GM12891 (cell line): ENCODE measurements around the gene APBA2.
"Not testable (repeated sequence)": the region's sequence is repeated elsewhere in the genome, so short reads cannot be mapped to it uniquely, and the experiment has no call there.

Source experiments
- POLR2A ChIP-seq: IDR thresholded peaks from 2 replicates; pipeline ENCODE4 v1.6.1; 2011; ENCODE audit warnings: low read depth, low read length, control low read depth
- POLR2AphosphoS5 ChIP-seq: IDR thresholded peaks from 2 replicates; pipeline ENCODE4 v1.6.1; 2011; ENCODE audit warnings: low read depth, low read length, control low read depth
- SPI1 ChIP-seq: IDR thresholded peaks from 2 replicates; pipeline ENCODE4 v1.6.1; 2011; ENCODE audit warnings: low read depth, low read length, control low read depth
- TAF1 ChIP-seq: IDR thresholded peaks from 2 replicates; pipeline ENCODE4 v1.6.1; 2011; ENCODE audit warnings: low read depth, low read length, control low read depth

DNA sequence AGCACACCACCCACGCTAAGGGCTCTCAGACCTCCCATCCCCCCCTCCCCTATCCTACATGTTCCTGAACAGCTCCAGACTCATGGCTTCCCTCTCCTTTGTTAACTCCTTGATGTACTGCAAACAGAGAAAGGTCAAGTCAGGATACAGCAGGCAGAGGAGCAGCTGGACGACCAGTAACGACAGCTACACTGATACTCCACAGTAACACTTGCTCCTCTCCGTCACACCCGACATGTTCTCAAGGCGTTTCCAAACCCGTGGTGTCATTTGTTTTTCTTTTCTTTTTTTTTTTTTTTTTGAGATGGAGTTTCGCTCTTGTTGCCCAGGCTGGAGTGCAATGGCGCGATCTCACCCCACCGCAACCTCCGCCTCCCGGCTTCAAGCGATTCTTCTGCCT, 41.6 kb upstream of the APBA2 start:
- not testable (repeated sequence) for TF ChIP-seq POLR2AphosphoS5, POLR2A, TAF1, SPI1
